Naive thymus-derived CD8-positive, alpha-beta T cell (primary cell): ENCODE measurements around the gene PLXNA1. TPM values are rescaled to one million over a fixed set of nuclear protein-coding genes. Genes with fewer than 3 reads are reported as not detected.

Experiments used
- ATAC-seq, 2 donors: fragments of 150-1000 bp; cut with Tn5 transposase in 1 of 2; sonication (Bioruptor Pico), chemical (Tn5 transposase) in 1 of 2; 1 replicate in 1 of 2; 2 replicates in 1 of 2; pipeline ENCODE4 v1.10.0; 2021; ENCODE audit warnings: mild to moderate bottlenecking in 2 of 2, moderate library complexity in 2 of 2
- POLR2A ChIA-PET: fragments of 350-600 bp; sonication (Branson Sonifier 250); formaldehyde crosslinking; loops from one replicate; lab custom pipeline; 2021; ENCODE audit warnings: antibody characterized with exemption; lab: Charles Lee
- DNase-seq, 10 donors: peaks; one replicate each; pipeline versions ENCODE4 v3.0.0 to v3.0.0-alpha.2; 2020 to 2022
- H3K27ac Mint-ChIP-seq, 10 donors: one replicate each; pipeline ENCODE4 v1.8.0; 2020 to 2022; ENCODE audit warnings: mild to moderate bottlenecking in 10 of 10, mixed read lengths in 10 of 10, moderate library complexity in 4 of 10, inconsistent platforms in 1 of 10
- H3K27me3 Mint-ChIP-seq, 5 donors: one replicate each; pipeline ENCODE4 v1.8.0; 2021 to 2022; ENCODE audit warnings: mixed read lengths in 5 of 5
- H3K36me3 Mint-ChIP-seq, 3 donors: one replicate each; pipeline ENCODE4 v1.8.0; 2020 to 2022; ENCODE audit warnings: mixed read lengths in 3 of 3, mild to moderate bottlenecking in 2 of 3, inconsistent platforms in 1 of 3
- H3K4me1 Mint-ChIP-seq, 4 donors: one replicate each; pipeline ENCODE4 v1.8.0; 2021 to 2022; ENCODE audit warnings: mixed read lengths in 4 of 4
- H3K4me3 Mint-ChIP-seq, 10 donors: one replicate each; pipeline ENCODE4 v1.8.0; 2020 to 2022; ENCODE audit warnings: mild to moderate bottlenecking in 10 of 10, mixed read lengths in 10 of 10, moderate library complexity in 6 of 10, inconsistent platforms in 1 of 10
- H3K9me3 Mint-ChIP-seq, 9 donors: one replicate each; pipeline ENCODE4 v1.8.0; 2020 to 2022; ENCODE audit warnings: mixed read lengths in 9 of 9, mild to moderate bottlenecking in 3 of 9, inconsistent platforms in 1 of 9, moderate library complexity in 1 of 9
- polyA plus RNA-seq, 3 donors: library from polyadenylated mRNA; unstranded; fragments of 300-500 nt; fragmentation: Illumina TruSeq; gene quantifications; one replicate each; pipeline ENCODE4 v1.2.3, GENCODE V29; 2021
- total RNA-seq, 8 experiments: library from RNA in 2 of 8; stranded (reverse) in 2 of 8; gene quantifications; one replicate each; pipeline ENCODE4 v1.2.3 and lab custom pipeline; 2021 to 2026

The PLXNA1 gene
- total RNA-seq (10 to 100 TPM; 13.9 to 15.8 TPM), polyA plus RNA-seq (under 1 TPM; 0.20 to 0.59 (median 0.24) TPM), total RNA-seq (lab: John Stamatoyannopoulos, UW) (28.0 to 142 (median 48.4) reads per million in 6 experiments)

DNA sequence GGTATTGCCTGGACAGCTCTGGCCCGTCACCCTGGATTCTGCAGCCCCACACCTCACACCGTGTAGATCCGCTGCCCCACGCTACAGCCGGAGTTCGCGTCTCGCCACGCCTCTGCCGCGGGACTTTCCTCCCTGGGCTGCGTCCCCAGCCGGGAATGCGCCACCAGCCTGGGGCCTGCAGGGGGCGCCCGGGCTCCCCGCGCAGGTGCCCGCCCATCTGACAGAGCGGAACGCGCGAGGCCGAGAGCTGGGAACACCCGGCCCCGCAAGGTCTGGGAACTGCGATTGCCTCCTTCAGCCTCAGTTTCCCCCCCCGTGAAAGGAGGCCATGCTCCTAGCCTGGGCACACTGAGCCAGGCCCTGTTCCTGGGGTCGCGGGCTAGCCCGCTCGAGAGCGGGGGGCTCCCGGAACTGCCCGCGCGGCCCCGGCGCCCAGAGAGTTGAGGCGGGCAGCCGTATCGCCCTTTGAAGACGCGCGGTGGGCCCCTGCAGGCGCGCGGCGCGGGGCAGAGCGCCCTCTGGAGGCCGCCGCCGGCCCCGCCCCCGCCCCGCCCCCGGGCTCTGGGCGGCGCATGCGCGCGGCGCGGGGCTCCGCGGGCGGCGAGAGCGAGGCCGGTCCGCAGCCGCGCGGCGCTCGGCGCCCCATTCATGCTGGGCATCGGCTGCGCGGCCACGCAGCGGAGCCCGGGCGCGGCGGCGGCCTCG, at the start of gene PLXNA1:
PLXNA1 (plus strand) TSS at position 645 of the 705 bp plus-strand sequence. CDS start 5,479 bp downstream, outside the sequence.
- peaks cover 11 to 27% (median 18%) of the 10 kb centered on the region in 5 donors for H3K27me3 Mint-ChIP-seq
- H3K4me1 Mint-ChIP-seq = peaks cover 9 to 14% (median 12%) of the 10 kb centered on the region in 4 donors
- DNase-seq (peak; percentile 80 to 98 (median 87)), ATAC-seq (peak; percentile 80 to 83)
- POLR2A ChIA-PET = interaction anchor here (0.6 to 1.1 kb wide), 2 partner anchors 37 to 509 kb away, joined by 3 read pairs; no protein-coding TSS in a partner anchor
- H3K9me3 Mint-ChIP-seq = no peaks in the 10 kb centered on the region
- H3K27ac Mint-ChIP-seq = peak within 1 kb of the TSS; percentile 75 to 97 (median 92)
- peak within 1 kb of the TSS; percentile 76 to 91 (median 86) for H3K4me3 Mint-ChIP-seq
- no peaks in the 10 kb centered on the region for H3K36me3 Mint-ChIP-seq

DNA sequence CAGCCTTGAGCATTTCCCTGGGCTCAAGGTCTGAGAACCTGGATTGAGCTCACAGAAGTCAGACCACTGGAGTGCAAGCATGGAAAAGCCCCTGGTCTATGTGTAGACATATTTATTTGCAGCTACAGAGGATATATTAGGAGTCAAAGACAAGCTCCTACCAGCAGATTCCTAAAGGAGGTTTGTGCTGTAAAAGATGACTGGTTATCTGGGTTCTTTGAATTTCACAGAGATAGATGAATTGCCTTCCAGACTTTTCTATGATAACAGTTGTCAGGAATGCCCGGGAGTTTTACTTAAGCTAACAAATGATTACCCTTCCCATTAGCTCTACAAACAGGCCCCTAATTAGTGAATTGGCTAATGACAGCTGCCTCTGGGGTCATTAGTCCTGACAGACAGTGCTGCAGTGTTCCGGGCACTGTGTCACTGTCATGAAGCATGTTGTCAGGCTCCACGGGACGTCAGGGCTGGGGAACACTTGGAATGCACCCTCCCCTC, 48.8 kb upstream of the PLXNA1 start:
- Mint-ChIP-seq H3K27ac (peak overlapping the region in 1 of 10 donors; percentile 34), H3K4me1 (peaks cover 0 to 4% (median 0%) of the 10 kb centered on the region in 4 donors), H3K36me3 (no peaks in the 10 kb centered on the region), H3K4me3 (no peak overlapping the region), H3K9me3 (no peaks in the 10 kb centered on the region), H3K27me3 (peaks cover 0 to 2% (median 0%) of the 10 kb centered on the region in 5 donors)
- DNase-seq (no peak), ATAC-seq (no peak)
- POLR2A ChIA-PET = no interaction called here

DNA sequence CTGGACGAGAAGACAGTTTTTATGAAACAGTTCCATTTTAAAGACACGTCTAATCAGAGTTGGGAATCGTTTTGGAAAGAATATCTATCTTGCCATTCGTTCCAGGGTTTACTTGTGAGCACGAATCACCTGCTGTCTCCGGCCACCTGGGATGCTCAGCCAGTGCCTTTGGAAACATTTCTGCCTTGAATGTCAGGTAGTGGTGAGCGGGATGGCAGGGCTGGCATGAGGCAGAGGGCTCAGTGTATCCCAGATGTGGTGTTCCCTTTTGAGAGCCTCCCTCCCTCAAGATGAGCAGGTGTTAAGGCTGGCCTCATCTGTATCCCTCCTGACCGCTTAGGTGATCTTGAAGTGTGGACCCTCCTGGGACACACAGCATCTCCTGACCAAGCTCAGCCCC, 47.9 kb upstream of the PLXNA1 start:
- Mint-ChIP-seq H3K36me3 (no peaks in the 10 kb centered on the region), H3K4me3 (no peak overlapping the region), H3K27ac (no peak overlapping the region), H3K9me3 (no peaks in the 10 kb centered on the region), H3K27me3 (no peaks in the 10 kb centered on the region), H3K4me1 (peaks cover 0 to 2% (median 0%) of the 10 kb centered on the region in 4 donors)
- POLR2A ChIA-PET = no interaction called here
- no peak for ATAC-seq
- no peak for DNase-seq

- DNase-seq = no peak
- no peak overlapping the region for H3K4me3 Mint-ChIP-seq
- peak overlapping the region in 1 of 10 donors; percentile 70 for H3K27ac Mint-ChIP-seq
- H3K9me3 Mint-ChIP-seq = no peaks in the 10 kb centered on the region
- ATAC-seq = no peak
- peaks cover 0 to 2% (median 0%) of the 10 kb centered on the region in 4 donors for H3K4me1 Mint-ChIP-seq
- H3K36me3 Mint-ChIP-seq = no peaks in the 10 kb centered on the region
- POLR2A ChIA-PET = no interaction called here
- no peaks in the 10 kb centered on the region for H3K27me3 Mint-ChIP-seq
These were observed 47.0 kb upstream of the PLXNA1 start for GRCh38 chr3:126935756-126936509.

- Mint-ChIP-seq H3K36me3 (peaks cover 0 to 3% (median 0%) of the 10 kb centered on the region in 3 donors), H3K4me3 (no peak overlapping the region), H3K27me3 (no peaks in the 10 kb centered on the region), H3K9me3 (no peaks in the 10 kb centered on the region), H3K27ac (no peak overlapping the region), H3K4me1 (peaks cover 0 to 2% (median 0%) of the 10 kb centered on the region in 4 donors)
- ATAC-seq (no peak), DNase-seq (no peak)
- POLR2A ChIA-PET = no interaction called here
These were observed 46.0 kb upstream of the PLXNA1 start for GRCh38 chr3:126936853-126937425.

DNA sequence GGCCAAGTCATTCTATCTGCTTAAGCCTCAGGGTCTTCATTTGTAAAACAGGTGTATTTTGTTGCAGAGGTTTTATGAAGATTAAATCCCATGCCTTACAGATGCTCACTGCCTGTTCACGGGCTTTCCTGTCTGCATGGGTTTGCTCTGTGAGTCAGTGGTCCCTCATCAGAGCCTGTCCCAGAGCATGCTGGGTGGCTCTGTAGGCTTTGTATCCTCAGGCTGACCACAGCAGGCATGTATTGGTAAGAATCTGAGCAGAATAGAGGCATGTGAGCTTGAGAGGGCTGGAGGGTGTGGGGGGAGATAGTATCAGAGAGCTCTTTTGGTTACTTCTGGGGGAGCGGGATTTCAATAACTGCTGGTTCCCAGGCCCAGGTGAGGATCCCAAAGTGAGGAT, 45.4 kb upstream of the PLXNA1 start:
- no peak overlapping the region for H3K4me3 Mint-ChIP-seq
- no peaks in the 10 kb centered on the region for H3K27me3 Mint-ChIP-seq
- ATAC-seq = no peak
- peaks cover 0 to 6% (median 3%) of the 10 kb centered on the region in 3 donors for H3K36me3 Mint-ChIP-seq
- no peaks in the 10 kb centered on the region for H3K9me3 Mint-ChIP-seq
- H3K27ac Mint-ChIP-seq = no peak overlapping the region
- POLR2A ChIA-PET = no interaction called here
- DNase-seq = no peak
- H3K4me1 Mint-ChIP-seq = no peaks in the 10 kb centered on the region

GRCh38 chr3:126937973-126938372, 44.9 kb upstream of the PLXNA1 start:
- ATAC-seq (no peak), DNase-seq (no peak)
- POLR2A ChIA-PET = no interaction called here
- Mint-ChIP-seq H3K4me3 (no peak overlapping the region), H3K9me3 (no peaks in the 10 kb centered on the region), H3K36me3 (peaks cover 0 to 7% (median 3%) of the 10 kb centered on the region in 3 donors), H3K4me1 (no peaks in the 10 kb centered on the region), H3K27me3 (no peaks in the 10 kb centered on the region), H3K27ac (peak overlapping the region in 1 of 10 donors; percentile 13)

GRCh38 chr3:126938520-126939337, 44.2 kb upstream of the PLXNA1 start:
- Mint-ChIP-seq H3K27me3 (no peaks in the 10 kb centered on the region), H3K36me3 (peaks cover 0 to 7% (median 3%) of the 10 kb centered on the region in 3 donors), H3K4me1 (no peaks in the 10 kb centered on the region), H3K4me3 (no peak overlapping the region), H3K27ac (peak overlapping the region in 3 of 10 donors; percentile 13 to 38 (median 32)), H3K9me3 (no peaks in the 10 kb centered on the region)
- POLR2A ChIA-PET = no interaction called here
- DNase-seq (no peak), ATAC-seq (no peak)

GRCh38 chr3:126939338-126939718, 43.6 kb upstream of the PLXNA1 start:
- H3K36me3 Mint-ChIP-seq = peaks cover 0 to 7% (median 3%) of the 10 kb centered on the region in 3 donors
- peaks cover 0 to 3% (median 1%) of the 10 kb centered on the region in 4 donors for H3K4me1 Mint-ChIP-seq
- no peak for ATAC-seq
- H3K9me3 Mint-ChIP-seq = no peaks in the 10 kb centered on the region
- POLR2A ChIA-PET = no interaction called here
- peak overlapping the region in 1 of 10 donors; percentile 13 for H3K27ac Mint-ChIP-seq
- H3K4me3 Mint-ChIP-seq = no peak overlapping the region
- DNase-seq = no peak
- no peaks in the 10 kb centered on the region for H3K27me3 Mint-ChIP-seq

- POLR2A ChIA-PET = no interaction called here
- Mint-ChIP-seq H3K4me3 (no peak overlapping the region), H3K4me1 (peaks cover 0 to 7% (median 3%) of the 10 kb centered on the region in 4 donors)
These were observed 43.2 kb upstream of the PLXNA1 start for GRCh38 chr3:126939733-126940132.

DNA sequence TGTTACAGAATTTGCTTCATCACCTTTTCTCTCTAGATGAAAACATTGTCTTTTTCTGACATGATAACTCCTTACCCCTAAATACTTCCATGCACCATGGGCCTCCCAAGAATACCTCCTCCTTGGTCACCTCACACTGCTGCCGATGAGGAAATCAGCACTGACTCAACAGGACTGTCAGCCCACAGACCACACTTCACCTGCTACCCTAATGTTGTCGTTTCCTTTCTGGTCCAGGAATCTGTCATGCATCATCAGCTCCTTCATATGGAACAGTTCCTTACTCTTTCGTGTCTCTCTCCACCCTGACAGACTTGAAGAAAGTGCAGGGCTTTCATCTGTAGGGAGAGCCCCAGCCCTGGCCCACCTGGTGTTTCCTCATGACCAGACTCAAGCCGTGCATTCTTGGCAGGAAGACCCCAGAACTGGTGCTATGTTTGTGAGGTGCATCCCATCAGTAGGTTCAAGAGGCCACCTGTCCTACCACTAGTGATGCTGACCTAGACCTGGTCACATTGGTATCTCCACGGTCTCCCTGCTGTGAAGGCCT, 41.1 kb upstream of the PLXNA1 start:
- no peaks in the 10 kb centered on the region for H3K27me3 Mint-ChIP-seq
- DNase-seq (no peak), ATAC-seq (no peak)
- H3K27ac Mint-ChIP-seq = no peak overlapping the region
- POLR2A ChIA-PET = no interaction called here
- H3K4me3 Mint-ChIP-seq = no peak overlapping the region
- H3K36me3 Mint-ChIP-seq = peaks cover 0 to 7% (median 3%) of the 10 kb centered on the region in 3 donors
- H3K4me1 Mint-ChIP-seq = peaks cover 0 to 12% (median 3%) of the 10 kb centered on the region in 4 donors
- no peaks in the 10 kb centered on the region for H3K9me3 Mint-ChIP-seq

More at GRCh38 chr3:126939733-126940132, 43.2 kb upstream of the PLXNA1 start:
- H3K36me3 Mint-ChIP-seq = peaks cover 0 to 7% (median 3%) of the 10 kb centered on the region in 3 donors
- DNase-seq = no peak
- ATAC-seq = no peak
- H3K27me3 Mint-ChIP-seq = no peaks in the 10 kb centered on the region
- no peaks in the 10 kb centered on the region for H3K9me3 Mint-ChIP-seq
- H3K27ac Mint-ChIP-seq = no peak overlapping the region
